Esophagus muscularis mucosa (tissue), 3 donors: ENCODE results near the gene ATP2A3.

Experiments used
- POLR2A ChIP-seq: fragments of 450-650 bp; IDR thresholded peaks from one replicate; pipeline ENCODE4 v1.6.1; 2017; ENCODE audit warnings: antibody characterized with exemption, moderate library complexity, mild to moderate bottlenecking, low read depth
- POLR2AphosphoS5 ChIP-seq, 2 donors: sonication (generic); formaldehyde crosslinking; IDR thresholded peaks; one replicate each; pipeline ENCODE4 v1.6.1; 2017; ENCODE audit warnings: antibody characterized with exemption in 2 of 2
- TF ChIP-seq, protein P1 (sequence below), 3 experiments: fragments of 200-600 bp in 2 of 3; fragments of 450-650 bp in 1 of 3; sonication (generic) in 2 of 3; IDR thresholded peaks; one replicate each; pipeline ENCODE4 v1.5.1; 2017 to 2019; ENCODE audit warnings: antibody characterized with exemption in 3 of 3, mild to moderate bottlenecking in 2 of 3, moderate library complexity in 1 of 3

DNA sequence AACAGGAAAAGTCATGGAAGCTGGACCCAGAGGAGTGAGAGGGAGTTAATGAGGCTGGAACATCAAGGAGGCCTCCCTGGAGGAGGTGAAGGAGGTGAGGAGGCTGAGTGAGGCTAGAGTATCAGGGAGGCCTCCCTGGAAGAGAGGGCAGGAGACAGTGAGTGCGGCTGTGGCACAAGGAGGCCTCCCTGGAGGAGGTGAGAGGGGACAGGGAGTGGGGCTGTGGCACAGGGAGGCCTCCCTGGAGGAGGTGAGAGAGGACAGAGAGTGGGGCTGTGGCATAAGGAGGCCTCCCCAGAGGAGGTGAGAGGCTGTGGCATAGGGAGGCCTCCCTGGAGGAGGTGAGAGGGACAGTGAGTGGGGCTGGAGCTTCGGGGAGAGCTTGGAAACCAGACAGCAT, 76.8 kb downstream of the ATP2A3 start:
- TF ChIP-seq, protein P1, sequence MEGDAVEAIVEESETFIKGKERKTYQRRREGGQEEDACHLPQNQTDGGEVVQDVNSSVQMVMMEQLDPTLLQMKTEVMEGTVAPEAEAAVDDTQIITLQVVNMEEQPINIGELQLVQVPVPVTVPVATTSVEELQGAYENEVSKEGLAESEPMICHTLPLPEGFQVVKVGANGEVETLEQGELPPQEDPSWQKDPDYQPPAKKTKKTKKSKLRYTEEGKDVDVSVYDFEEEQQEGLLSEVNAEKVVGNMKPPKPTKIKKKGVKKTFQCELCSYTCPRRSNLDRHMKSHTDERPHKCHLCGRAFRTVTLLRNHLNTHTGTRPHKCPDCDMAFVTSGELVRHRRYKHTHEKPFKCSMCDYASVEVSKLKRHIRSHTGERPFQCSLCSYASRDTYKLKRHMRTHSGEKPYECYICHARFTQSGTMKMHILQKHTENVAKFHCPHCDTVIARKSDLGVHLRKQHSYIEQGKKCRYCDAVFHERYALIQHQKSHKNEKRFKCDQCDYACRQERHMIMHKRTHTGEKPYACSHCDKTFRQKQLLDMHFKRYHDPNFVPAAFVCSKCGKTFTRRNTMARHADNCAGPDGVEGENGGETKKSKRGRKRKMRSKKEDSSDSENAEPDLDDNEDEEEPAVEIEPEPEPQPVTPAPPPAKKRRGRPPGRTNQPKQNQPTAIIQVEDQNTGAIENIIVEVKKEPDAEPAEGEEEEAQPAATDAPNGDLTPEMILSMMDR (IDR thresholded peaks at IDR 0.05) = no peak
- TF ChIP-seq POLR2AphosphoS5 (IDR thresholded peaks at IDR 0.05) (no peak), POLR2A (no peak)
